Thyroid gland (tissue), 4 donors: ENCODE data around the gene TMEM50B. TPM values are rescaled to one million over a fixed set of nuclear protein-coding genes. Genes with fewer than 3 reads are reported as not detected.

ENCODE experiments used
- DNase-seq, 2 donors: peaks; one replicate each; pipeline ENCODE4 v3.0.0-alpha.2; 2019
- H3K27ac ChIP-seq, 3 donors: fragments of 200-600 bp; sonication (generic); 1 replicate in 2 of 3; 2 replicates in 1 of 3; pipeline ENCODE4 v1.5.1; 2016 to 2019; ENCODE audit warnings: mild to moderate bottlenecking in 1 of 3, moderate library complexity in 1 of 3
- H3K27me3 ChIP-seq: fragments of 200-600 bp; sonication (generic); one replicate; pipeline ENCODE4 v1.5.1; 2019
- H3K36me3 ChIP-seq, 2 donors: fragments of 200-600 bp; sonication (generic); one replicate each; pipeline ENCODE4 v1.5.1; 2016 to 2019
- H3K4me1 ChIP-seq, 2 donors: fragments of 200-600 bp; sonication (generic); one replicate each; pipeline ENCODE4 v1.5.1; 2017 to 2019
- H3K4me3 ChIP-seq, 3 donors: fragments of 200-600 bp; sonication (generic); replicated peaks in 1 of 3; 1 replicate in 2 of 3; 2 replicates in 1 of 3; pipeline ENCODE4 v1.5.1; 2016; ENCODE audit warnings: mild to moderate bottlenecking in 1 of 3
- H3K9me3 ChIP-seq: fragments of 200-600 bp; sonication (generic); one replicate; pipeline ENCODE4 v1.5.1; 2017
- POLR2A ChIP-seq, 2 donors: fragments of 450-650 bp; IDR thresholded peaks; one replicate each; pipeline ENCODE4 v1.6.1; 2017; ENCODE audit warnings: antibody characterized with exemption in 2 of 2, mild to moderate bottlenecking in 2 of 2, moderate library complexity in 1 of 2
- WGBS, 2 donors: methylation state at CpG; one replicate each; pipeline ENCODE4 v1.1.5; 2017; 5-methylcytosine and 5-hydroxymethylcytosine counted together
- intact Hi-C: fragments of 100-400 bp; cut with DNase I; formaldehyde crosslinking; loops from one replicate; pipeline ENCODE4 v1.15.1; 2023
- total RNA-seq, 4 donors: library from RNA; depleted of rRNA; stranded (reverse); fragments of >200 nt; gene quantifications; one replicate each; pipeline ENCODE4 v1.2.3, GENCODE V29; 2016
- TF ChIP-seq, protein P1 (sequence below), 6 experiments: fragments of 200-600 bp in 3 of 6; fragments of 450-650 bp in 3 of 6; sonication (generic) in 3 of 6; IDR thresholded peaks; one replicate each; pipeline ENCODE4 v1.5.1; 2016 to 2019; ENCODE audit warnings: antibody characterized with exemption in 6 of 6, mild to moderate bottlenecking in 2 of 6, inconsistent platforms in 1 of 6, moderate library complexity in 1 of 6

Gene TMEM50B
- total RNA-seq, 4 donors from 2014 or later: 202 to 399 (median 295) TPM

DNA sequence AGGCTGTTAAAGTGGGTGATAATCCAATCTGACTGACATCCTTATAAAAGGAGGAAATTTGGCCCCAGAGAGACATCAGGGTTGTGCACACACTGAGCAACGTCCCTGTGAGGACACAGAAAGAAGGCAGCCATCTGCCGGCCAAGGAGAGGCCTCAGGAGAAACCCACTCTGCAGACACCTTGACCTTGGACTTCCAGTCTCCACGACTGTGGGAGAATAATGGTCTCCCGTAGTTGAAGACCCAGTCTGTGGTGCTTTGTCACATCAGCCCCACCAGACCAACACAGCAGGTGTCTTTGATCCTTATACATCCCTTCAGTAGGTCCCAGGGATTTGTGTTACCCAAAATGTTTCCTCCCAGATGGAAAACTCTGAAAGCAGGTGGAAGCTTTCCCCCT, 16.0 kb upstream of the TMEM50B start:
- Histone ChIP-seq H3K9me3 (no peaks in the 10 kb centered on the region), H3K36me3 (no peaks in the 10 kb centered on the region), H3K27ac (no peak overlapping the region), H3K4me3 (no peak overlapping the region), H3K27me3 (no peaks in the 10 kb centered on the region), H3K4me1 (peaks cover 4 to 5% of the 10 kb centered on the region in 2 donors)
- TF ChIP-seq POLR2A (IDR thresholded peaks at IDR 0.05): no peak
- TF ChIP-seq, protein P1, sequence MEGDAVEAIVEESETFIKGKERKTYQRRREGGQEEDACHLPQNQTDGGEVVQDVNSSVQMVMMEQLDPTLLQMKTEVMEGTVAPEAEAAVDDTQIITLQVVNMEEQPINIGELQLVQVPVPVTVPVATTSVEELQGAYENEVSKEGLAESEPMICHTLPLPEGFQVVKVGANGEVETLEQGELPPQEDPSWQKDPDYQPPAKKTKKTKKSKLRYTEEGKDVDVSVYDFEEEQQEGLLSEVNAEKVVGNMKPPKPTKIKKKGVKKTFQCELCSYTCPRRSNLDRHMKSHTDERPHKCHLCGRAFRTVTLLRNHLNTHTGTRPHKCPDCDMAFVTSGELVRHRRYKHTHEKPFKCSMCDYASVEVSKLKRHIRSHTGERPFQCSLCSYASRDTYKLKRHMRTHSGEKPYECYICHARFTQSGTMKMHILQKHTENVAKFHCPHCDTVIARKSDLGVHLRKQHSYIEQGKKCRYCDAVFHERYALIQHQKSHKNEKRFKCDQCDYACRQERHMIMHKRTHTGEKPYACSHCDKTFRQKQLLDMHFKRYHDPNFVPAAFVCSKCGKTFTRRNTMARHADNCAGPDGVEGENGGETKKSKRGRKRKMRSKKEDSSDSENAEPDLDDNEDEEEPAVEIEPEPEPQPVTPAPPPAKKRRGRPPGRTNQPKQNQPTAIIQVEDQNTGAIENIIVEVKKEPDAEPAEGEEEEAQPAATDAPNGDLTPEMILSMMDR (IDR thresholded peaks at IDR 0.05): no peak
- 56 to 74% methylated on average over 4 of the region's 4 CpGs for WGBS, 2 donors
- no peak for DNase-seq
- intact Hi-C loops: no loop called here

DNA sequence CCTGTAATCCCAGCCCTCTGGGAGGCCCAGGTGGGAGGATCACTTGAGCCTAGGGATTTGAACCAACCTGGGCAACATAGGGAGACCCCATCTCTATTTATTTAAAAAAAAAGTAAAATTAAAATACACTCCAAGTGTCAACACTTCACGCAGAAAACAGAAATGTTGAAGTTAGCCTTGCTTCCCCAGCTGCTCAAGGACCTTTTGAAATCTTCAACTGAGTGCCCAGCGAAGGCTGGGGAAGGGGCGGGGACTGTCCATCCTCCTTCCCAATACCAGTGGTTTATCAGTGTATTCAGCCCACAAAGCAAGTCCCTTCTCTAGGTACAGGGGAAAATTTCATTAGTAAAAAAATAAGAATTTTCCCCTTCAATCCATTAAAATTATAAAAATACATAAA, 14.0 kb upstream of the TMEM50B start:
- Histone ChIP-seq H3K9me3 (no peaks in the 10 kb centered on the region), H3K4me1 (peaks cover 4 to 10% of the 10 kb centered on the region in 2 donors), H3K36me3 (no peaks in the 10 kb centered on the region), H3K27me3 (no peaks in the 10 kb centered on the region), H3K4me3 (no peak overlapping the region), H3K27ac (no peak overlapping the region)
- intact Hi-C loops: no loop called here
- TF ChIP-seq, protein P1 (IDR thresholded peaks at IDR 0.05): no peak
- DNase-seq: no peak
- 53 to 55% methylated on average over 3 of the region's 3 CpGs for WGBS, 2 donors

DNA sequence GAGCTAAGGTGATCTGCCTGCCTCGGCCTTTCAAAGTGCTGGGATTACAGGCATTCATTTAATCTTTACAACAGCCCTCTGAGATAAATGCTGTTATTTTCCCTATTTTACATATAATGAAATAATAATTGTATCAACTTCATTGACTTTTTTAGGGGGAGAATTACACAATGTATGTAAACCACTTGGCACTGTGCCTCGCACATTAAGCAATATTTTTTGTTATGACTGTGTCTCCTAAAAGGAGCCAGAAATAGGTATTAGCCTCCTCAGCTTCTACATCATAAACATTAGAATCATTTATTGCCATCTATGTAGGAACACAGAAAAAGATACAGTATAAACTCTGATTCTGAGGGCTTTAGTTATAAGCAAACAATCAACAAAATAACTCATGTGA, 12.8 kb upstream of the TMEM50B start:
- Histone ChIP-seq H3K9me3 (no peaks in the 10 kb centered on the region), H3K27me3 (no peaks in the 10 kb centered on the region), H3K4me1 (peaks cover 4 to 10% of the 10 kb centered on the region in 2 donors), H3K4me3 (no peak overlapping the region), H3K36me3 (no peaks in the 10 kb centered on the region), H3K27ac (peak overlapping the region in 1 of 3 donors; percentile 79)
- no peak for DNase-seq
- TF ChIP-seq, protein P1 (IDR thresholded peaks at IDR 0.05): no peak
- no peak for TF ChIP-seq POLR2A (IDR thresholded peaks at IDR 0.05)
- WGBS, 2 donors: 72 to 73% methylated on average over 2 of the region's 2 CpGs
- intact Hi-C loops: no loop called here

DNA sequence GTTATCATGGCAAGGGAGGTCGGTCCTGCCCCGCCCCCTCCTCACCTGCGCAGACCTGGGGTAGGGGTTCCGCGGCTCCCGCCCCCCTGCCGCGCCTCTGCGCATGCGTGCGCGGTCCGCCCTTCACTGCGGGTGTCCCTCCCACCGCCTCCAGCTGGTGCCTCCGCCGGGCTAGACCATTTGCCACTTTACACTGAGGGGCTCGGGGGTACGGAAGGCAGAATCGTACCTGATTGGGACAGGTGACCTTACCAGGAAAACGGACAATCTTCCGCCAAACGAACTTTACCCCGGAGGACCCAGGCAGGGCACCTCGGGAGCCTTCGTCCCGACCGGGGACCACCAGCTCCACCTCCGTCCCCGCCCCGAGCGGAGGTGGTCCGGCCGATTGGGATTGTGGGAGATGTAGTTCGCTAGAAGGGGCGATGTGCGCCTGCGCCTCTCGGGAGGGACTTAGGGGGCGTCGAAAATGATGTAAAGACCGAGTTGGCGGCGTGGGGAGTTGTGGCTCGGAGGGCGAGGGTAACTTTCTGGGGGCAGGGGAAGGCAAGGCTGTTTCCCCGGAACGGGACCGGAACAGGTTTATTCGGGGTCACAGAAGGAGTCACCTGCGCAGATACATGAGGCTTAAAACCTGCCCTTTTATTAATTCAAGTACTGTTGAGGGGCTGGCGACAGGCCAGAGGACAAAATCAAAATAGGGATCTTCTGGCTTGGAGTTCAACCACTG, 11.8 kb upstream of the TMEM50B start, which contains the start of gene DNAJC28:
Gene DNAJC28, minus strand, starts transcription at position 344 of the 730 bp plus-strand sequence. CDS start 2,323 bp downstream, outside the sequence.
- Histone ChIP-seq H3K4me3 (peak within 1 kb of the TSS; percentile 10 to 75 (median 48)), H3K4me1 (peaks cover 4 to 10% of the 10 kb centered on the region in 2 donors), H3K36me3 (no peaks in the 10 kb centered on the region), H3K9me3 (no peaks in the 10 kb centered on the region), H3K27me3 (no peaks in the 10 kb centered on the region), H3K27ac (peak within 1 kb of the TSS; percentile 49 to 79 (median 54))
- intact Hi-C loops: no loop called here
- TF ChIP-seq, protein P1 (IDR thresholded peaks at IDR 0.05): no peak
- TF ChIP-seq POLR2A (IDR thresholded peaks at IDR 0.05): peak; percentile 76 to 87
- WGBS, 2 donors: 1 to 2% methylated on average over 23 to 30 of the region's 52 CpGs
- DNase-seq: peak; percentile 95 to 96

DNA sequence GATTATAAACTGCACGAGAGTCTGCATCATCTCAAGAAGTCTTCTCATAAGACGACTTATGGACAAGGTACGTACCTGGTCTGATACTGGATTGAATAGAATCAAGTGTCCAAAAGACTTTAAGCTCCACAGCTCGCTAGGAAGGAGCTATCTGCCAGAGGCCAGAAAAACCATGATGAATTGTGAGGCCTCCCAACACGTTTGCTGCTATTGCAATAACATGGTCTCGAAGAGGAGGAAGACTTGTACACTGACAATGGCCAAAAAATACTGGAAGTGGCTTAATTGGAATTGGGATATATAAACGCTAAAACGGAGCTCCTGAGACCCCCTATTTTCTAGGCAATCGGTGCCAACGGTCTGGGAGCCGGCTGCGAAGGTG, 11.2 kb upstream of the TMEM50B start:
- H3K27ac ChIP-seq: peak overlapping the region; percentile 49 to 79 (median 54)
- H3K36me3 ChIP-seq: no peaks in the 10 kb centered on the region
- no peak for DNase-seq
- H3K9me3 ChIP-seq: no peaks in the 10 kb centered on the region
- H3K4me1 ChIP-seq: peaks cover 4 to 10% of the 10 kb centered on the region in 2 donors
- H3K4me3 ChIP-seq: peak overlapping the region; percentile 10 to 75 (median 48)
- no peaks in the 10 kb centered on the region for H3K27me3 ChIP-seq
- WGBS, 2 donors: 12 to 13% methylated on average over 12 of the region's 12 CpGs
- intact Hi-C loops: no loop called here
- TF ChIP-seq, protein P1 (IDR thresholded peaks at IDR 0.05): no peak
